Measurements from ENCODE around the gene CIZ1. TPM values are rescaled to one million over a fixed set of nuclear protein-coding genes. Genes with fewer than 3 reads are reported as not detected.

CIZ1 gene
- total RNA-seq, 1 donor from 2014 or later, result 186 TPM

DNA sequence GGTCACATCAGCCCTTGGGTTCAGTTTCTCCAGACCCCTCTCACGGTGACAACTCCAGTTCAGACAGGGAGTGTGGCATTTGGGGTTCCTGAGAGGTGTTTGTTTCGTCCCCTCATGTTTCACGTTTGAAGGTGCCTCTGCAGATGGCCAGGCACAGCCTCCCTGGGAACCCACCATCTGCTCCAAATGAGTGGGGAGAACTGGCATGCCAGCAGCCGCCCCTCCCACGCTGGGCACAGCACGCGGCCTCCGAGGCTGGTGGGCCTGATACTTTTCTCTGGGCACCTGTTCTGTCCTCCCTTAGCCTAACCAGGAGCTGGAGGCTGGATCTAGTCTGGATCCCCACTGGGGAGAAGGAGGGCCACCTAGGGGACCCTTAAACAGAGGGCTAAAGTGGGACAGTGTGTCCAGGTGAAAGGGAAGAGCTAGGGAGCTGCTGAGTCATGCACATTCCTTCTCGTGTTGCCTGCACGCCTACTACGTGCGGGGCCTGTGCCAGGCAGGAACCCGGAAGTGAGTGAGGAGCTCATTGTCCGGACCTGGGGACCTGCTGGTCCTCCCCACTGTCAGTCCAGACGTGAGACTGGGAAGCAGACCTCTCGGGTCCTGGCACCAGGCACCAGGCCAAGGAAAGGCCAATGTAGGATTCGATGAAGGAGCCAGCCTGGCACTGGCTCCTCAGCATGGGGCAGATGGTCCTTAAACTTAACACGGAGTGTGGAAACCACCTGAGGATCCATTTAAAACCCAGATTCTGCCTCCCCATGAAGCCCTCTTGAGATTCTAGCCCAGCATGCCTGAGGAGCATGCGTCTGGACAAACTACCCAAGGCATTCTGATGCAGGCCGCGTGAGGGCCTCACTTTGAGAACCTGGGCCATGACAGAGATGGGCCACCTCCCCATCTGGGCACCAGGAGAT is 23.5 kb upstream of the CIZ1 start:
- TF ChIP-seq, protein P1, sequence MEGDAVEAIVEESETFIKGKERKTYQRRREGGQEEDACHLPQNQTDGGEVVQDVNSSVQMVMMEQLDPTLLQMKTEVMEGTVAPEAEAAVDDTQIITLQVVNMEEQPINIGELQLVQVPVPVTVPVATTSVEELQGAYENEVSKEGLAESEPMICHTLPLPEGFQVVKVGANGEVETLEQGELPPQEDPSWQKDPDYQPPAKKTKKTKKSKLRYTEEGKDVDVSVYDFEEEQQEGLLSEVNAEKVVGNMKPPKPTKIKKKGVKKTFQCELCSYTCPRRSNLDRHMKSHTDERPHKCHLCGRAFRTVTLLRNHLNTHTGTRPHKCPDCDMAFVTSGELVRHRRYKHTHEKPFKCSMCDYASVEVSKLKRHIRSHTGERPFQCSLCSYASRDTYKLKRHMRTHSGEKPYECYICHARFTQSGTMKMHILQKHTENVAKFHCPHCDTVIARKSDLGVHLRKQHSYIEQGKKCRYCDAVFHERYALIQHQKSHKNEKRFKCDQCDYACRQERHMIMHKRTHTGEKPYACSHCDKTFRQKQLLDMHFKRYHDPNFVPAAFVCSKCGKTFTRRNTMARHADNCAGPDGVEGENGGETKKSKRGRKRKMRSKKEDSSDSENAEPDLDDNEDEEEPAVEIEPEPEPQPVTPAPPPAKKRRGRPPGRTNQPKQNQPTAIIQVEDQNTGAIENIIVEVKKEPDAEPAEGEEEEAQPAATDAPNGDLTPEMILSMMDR (conservative IDR thresholded peaks at IDR 0.05), result no peak
- Mint-ChIP-seq H3K36me3 (peaks cover 6% of the 10 kb centered on the region), H3K27me3 (peaks cover 3% of the 10 kb centered on the region), H3K27ac (no peak overlapping the region), H3K4me3 (no peak overlapping the region), H3K4me1 (ENCODE audit: unreplicated experiment) (peaks cover 34% of the 10 kb centered on the region), H3K9me3 (no peaks in the 10 kb centered on the region)
- DNase-seq (ENCODE audit: extremely low spot score, unreplicated experiment), result no peak

DNA sequence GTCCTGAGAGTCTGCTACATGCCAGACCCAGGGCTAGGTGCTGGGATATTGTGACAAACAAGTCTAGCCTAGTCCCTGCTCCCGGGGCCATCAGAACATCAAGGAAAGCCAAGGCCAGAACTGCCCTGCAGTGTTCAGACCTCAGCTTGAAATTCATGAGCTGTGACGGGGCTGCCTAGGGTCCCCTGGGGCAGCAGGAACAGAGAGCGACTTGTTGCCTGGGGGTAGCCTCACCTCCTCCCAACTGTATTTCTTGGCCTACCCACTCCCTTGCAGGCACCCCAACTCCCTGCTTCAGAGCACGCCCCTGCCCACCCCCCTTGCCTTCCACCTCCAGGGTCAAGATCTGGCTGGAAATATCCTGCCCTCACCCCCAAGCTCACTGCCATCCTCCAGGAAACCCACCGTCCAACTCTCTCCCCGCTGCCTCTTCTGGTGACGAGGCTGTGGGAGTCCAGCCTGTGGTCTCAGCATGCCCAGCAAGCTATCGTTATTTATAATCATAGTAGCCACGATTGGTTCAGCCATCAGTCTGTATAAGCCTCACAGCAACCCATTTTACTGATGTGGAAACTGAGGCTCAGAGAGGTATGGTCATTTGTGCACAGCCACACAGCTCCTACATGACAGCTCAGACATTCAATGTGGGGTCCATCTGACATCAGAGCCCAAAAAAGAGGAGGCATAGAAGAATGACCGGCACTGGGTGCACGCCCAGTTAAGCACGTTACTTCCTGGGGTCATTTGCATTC is 22.6 kb upstream of the CIZ1 start:
- no peak for DNase-seq (ENCODE audit: extremely low spot score, unreplicated experiment)
- Mint-ChIP-seq H3K36me3 (peaks cover 6% of the 10 kb centered on the region), H3K4me1 (ENCODE audit: unreplicated experiment) (peaks cover 32% of the 10 kb centered on the region), H3K27me3 (peaks cover 3% of the 10 kb centered on the region), H3K9me3 (no peaks in the 10 kb centered on the region), H3K27ac (no peak overlapping the region), H3K4me3 (no peak overlapping the region)
- TF ChIP-seq, protein P1 (conservative IDR thresholded peaks at IDR 0.05), result no peak

DNA sequence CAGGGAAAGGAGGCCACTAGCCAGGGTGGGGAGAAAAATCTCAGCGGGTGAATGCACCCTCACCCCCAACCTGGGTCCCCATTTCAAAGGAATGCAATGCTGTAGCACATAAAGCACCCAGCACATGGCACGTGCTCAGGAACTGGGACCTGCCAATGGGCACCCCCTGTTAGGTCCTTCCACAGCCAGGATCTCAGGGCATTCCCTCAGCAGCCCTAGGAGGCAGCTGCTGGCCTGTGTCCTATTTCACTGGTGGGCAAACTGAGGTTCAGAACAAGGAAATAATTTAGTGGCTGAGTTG is 20.6 kb upstream of the CIZ1 start:
- Mint-ChIP-seq H3K4me3 (no peak overlapping the region), H3K36me3 (no peaks in the 10 kb centered on the region), H3K27me3 (no peaks in the 10 kb centered on the region), H3K9me3 (no peaks in the 10 kb centered on the region), H3K4me1 (ENCODE audit: unreplicated experiment) (peaks cover 28% of the 10 kb centered on the region), H3K27ac (peak overlapping the region; percentile 27)
- DNase-seq (ENCODE audit: extremely low spot score, unreplicated experiment), result no peak
- TF ChIP-seq, protein P1 (conservative IDR thresholded peaks at IDR 0.05), result no peak

DNA sequence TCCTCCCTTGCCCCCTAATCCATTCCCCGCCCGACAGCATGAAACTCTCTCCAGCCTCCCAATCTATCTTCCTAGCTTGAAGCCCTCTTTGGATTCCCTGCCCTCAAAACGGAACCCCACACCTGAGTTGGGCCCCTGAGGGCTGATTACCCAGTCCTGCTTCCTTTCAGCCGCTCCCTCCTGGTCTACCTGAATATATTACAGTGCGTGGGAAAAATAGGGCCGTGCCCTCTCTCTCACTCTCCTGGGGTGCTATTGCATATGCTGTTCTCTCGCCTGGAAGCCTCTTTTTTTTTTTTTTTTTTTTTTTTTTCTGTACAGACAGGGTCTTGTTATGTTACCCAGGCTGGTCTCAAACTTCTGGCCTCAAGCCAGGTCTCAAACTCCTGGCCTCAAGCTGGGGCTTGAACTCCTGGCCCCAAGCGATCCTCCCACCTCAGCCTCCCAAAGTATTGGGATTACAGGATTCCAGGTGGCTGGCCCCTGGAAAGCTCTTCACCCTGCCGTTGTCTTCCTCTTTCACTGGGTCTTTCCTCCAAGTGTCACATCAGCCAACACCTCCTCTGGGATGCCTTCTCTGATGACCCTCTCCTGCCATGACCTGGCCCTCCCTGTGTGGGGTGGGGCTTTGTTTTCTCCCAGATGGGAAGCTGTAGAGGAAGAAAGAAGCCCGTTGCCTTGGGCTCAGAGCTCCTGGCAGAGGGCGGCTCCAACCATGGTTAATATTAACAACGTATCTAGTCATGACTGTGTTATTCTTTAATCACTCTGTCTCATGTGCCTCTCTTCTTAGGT is 20.0 kb upstream of the CIZ1 start:
- no peak for DNase-seq (ENCODE audit: extremely low spot score, unreplicated experiment)
- peak overlapping the region; percentile 27 for H3K27ac Mint-ChIP-seq
- TF ChIP-seq, protein P1 (conservative IDR thresholded peaks at IDR 0.05), result no peak
- H3K4me3 Mint-ChIP-seq, result peak overlapping the region; percentile 63
- no peaks in the 10 kb centered on the region for H3K36me3 Mint-ChIP-seq
- no peaks in the 10 kb centered on the region for H3K9me3 Mint-ChIP-seq
- H3K27me3 Mint-ChIP-seq, result no peaks in the 10 kb centered on the region
- peaks cover 33% of the 10 kb centered on the region for H3K4me1 Mint-ChIP-seq (ENCODE audit: unreplicated experiment)

DNA sequence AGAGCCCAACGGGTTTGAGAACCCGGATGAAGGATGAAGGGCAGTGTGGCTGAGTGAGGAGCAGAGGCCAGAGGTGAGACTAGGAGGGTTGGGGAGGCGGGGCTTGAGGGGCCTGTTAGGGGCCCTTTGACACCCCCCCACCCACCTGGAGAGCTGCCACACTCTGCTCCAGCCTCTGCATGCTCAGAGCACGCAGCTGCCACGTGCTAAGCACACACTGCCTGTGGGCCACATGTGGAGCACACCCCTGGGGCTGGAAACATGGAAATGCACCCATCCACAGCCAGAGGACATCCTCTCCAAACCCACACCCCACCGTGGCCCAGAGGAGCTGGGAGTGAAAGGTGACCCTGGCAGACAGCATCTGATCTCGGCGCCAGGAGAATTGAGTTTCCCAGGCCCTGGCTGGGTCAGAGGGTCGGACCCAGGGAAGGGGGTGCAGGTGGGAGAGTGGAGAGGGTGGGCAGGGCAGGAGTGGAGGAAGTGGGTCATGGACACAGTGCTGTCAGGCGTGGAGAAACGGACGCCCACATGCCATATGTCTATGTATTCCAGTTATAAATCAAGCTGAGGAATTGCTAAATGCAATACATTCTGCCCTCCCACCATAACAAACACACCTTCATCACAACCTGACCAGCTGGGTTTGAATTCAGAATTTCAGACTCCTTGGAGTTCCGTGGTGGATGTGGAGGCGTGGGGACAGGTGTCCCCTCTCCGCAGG is 17.7 kb upstream of the CIZ1 start:
- Mint-ChIP-seq H3K4me1 (ENCODE audit: unreplicated experiment) (peaks cover 41% of the 10 kb centered on the region), H3K9me3 (no peaks in the 10 kb centered on the region), H3K36me3 (no peaks in the 10 kb centered on the region), H3K4me3 (no peak overlapping the region), H3K27ac (no peak overlapping the region), H3K27me3 (peaks cover 3% of the 10 kb centered on the region)
- DNase-seq (ENCODE audit: extremely low spot score, unreplicated experiment), result no peak
- TF ChIP-seq, protein P1 (conservative IDR thresholded peaks at IDR 0.05), result no peak
